Esophagus squamous epithelium (tissue), 4 donors: Measurements from ENCODE around the gene FBXO31.

Experiments
- POLR2A ChIP-seq, 4 donors: fragments of 450-650 bp; IDR thresholded peaks; one replicate each; pipeline ENCODE4 v1.6.1; 2017; ENCODE audit warnings: antibody characterized with exemption in 4 of 4, mild to moderate bottlenecking in 4 of 4, moderate library complexity in 3 of 4
- TF ChIP-seq, protein P1 (sequence below), 6 experiments: fragments of 450-650 bp in 4 of 6; fragments of 200-600 bp in 2 of 6; sonication (generic) in 2 of 6; IDR thresholded peaks; one replicate each; pipeline ENCODE4 v1.5.1; 2016 to 2019; ENCODE audit warnings: antibody characterized with exemption in 6 of 6, mild to moderate bottlenecking in 4 of 6, moderate library complexity in 4 of 6

DNA sequence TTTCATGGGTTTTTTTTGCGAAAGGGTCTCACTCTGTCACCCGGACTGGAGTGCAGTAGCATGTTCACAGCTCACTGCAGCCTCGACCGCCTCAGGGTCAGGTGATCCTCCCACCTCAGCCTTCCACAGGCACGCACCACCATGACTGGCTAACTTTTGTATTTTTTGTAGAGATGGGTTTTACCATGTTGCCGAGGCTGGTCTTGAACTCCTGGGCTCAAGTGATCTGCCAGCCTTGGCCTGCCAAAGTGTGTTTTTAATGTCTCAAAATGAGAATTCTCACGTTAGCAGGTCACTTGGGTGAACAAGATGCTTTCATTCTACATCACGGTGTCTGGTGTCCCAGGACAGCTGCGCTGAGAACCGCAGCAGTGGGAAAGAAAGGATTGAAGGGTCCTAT is 3.2 kb downstream of the FBXO31 start:
- TF ChIP-seq, protein P1, sequence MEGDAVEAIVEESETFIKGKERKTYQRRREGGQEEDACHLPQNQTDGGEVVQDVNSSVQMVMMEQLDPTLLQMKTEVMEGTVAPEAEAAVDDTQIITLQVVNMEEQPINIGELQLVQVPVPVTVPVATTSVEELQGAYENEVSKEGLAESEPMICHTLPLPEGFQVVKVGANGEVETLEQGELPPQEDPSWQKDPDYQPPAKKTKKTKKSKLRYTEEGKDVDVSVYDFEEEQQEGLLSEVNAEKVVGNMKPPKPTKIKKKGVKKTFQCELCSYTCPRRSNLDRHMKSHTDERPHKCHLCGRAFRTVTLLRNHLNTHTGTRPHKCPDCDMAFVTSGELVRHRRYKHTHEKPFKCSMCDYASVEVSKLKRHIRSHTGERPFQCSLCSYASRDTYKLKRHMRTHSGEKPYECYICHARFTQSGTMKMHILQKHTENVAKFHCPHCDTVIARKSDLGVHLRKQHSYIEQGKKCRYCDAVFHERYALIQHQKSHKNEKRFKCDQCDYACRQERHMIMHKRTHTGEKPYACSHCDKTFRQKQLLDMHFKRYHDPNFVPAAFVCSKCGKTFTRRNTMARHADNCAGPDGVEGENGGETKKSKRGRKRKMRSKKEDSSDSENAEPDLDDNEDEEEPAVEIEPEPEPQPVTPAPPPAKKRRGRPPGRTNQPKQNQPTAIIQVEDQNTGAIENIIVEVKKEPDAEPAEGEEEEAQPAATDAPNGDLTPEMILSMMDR (IDR thresholded peaks at IDR 0.05): no peak
- TF ChIP-seq POLR2A (IDR thresholded peaks at IDR 0.05): no peak
